WTC11 (cell line): Measurements from ENCODE around the gene RMDN3. TPM values are rescaled to one million over a fixed set of nuclear protein-coding genes. Genes with fewer than 3 reads are reported as not detected.

ENCODE experiments used
- ATAC-seq: fragments of 200-7000 bp; cut with Tn5 transposase; 2 replicates; pipeline ENCODE4 v1.10.0; 2021; ENCODE audit warnings: mild to moderate bottlenecking, moderate library complexity
- CTCF ChIA-PET: fragments of 300-600 bp; sonication (Branson Sonifier 250); formaldehyde crosslinking; loops from one replicate; lab custom pipeline; 2021; ENCODE audit warnings: antibody characterized with exemption; lab: Charles Lee
- POLR2A ChIA-PET: fragments of 350-600 bp; sonication (Branson Sonifier 250); formaldehyde crosslinking; loops from one replicate; lab custom pipeline; 2021; ENCODE audit warnings: antibody characterized with exemption; lab: Charles Lee
- DNase-seq: peaks from one replicate; pipeline ENCODE4 v3.0.0; 2021; ENCODE audit warnings: low spot score
- H3K27ac Mint-ChIP-seq: 2 replicates; pipeline ENCODE4 v1.8.0; 2021; ENCODE audit warnings: mixed read lengths
- H3K27me3 Mint-ChIP-seq: 2 replicates; pipeline ENCODE4 v1.8.0; 2021; ENCODE audit warnings: low read depth, mild to moderate bottlenecking, moderate library complexity, mixed read lengths
- H3K36me3 Mint-ChIP-seq: 2 replicates; pipeline ENCODE4 v1.8.0; 2021; ENCODE audit warnings: mixed read lengths
- H3K4me1 Mint-ChIP-seq: 2 replicates; pipeline ENCODE4 v1.8.0; 2022; ENCODE audit warnings: mixed read lengths
- H3K4me3 Mint-ChIP-seq: 2 replicates; pipeline ENCODE4 v1.8.0; 2021; ENCODE audit warnings: mild to moderate bottlenecking, moderate library complexity, mixed read lengths
- H3K9me3 Mint-ChIP-seq: 2 replicates; pipeline ENCODE4 v1.8.0; 2021; ENCODE audit warnings: mixed read lengths
- AFF4 ChIP-seq: sonication (generic); formaldehyde crosslinking; IDR thresholded peaks from 2 replicates; pipeline ENCODE4 v1.8.1; 2023; ENCODE audit warnings: mild to moderate bottlenecking, missing genetic modification reagents, borderline replicate concordance
- ATF3 ChIP-seq: sonication (generic); formaldehyde crosslinking; conservative IDR thresholded peaks from 2 replicates; pipeline ENCODE4 v1.8.1; 2022; ENCODE audit warnings: mild to moderate bottlenecking, missing genetic modification reagents
- ETV6 ChIP-seq: sonication (generic); formaldehyde crosslinking; IDR thresholded peaks from 2 replicates; pipeline ENCODE4 v1.8.1; 2022; ENCODE audit warnings: mild to moderate bottlenecking, missing genetic modification reagents
- NFE2L1 ChIP-seq: sonication (generic); formaldehyde crosslinking; IDR thresholded peaks from 2 replicates; pipeline ENCODE4 v1.8.1; 2023; ENCODE audit warnings: missing genetic modification reagents
- NFYB ChIP-seq: sonication (generic); formaldehyde crosslinking; conservative IDR thresholded peaks from 2 replicates; pipeline ENCODE4 v1.8.0; 2022; ENCODE audit warnings: low read depth, missing genetic modification reagents
- NR3C1 ChIP-seq: sonication (generic); formaldehyde crosslinking; conservative IDR thresholded peaks from 2 replicates; pipeline ENCODE4 v1.8.1; 2023; ENCODE audit warnings: low read depth, mild to moderate bottlenecking, missing genetic modification reagents
- OVOL2 ChIP-seq: fragments of 250-450 bp; sonication (Bioruptor Pico); IDR thresholded peaks from 2 replicates; pipeline ENCODE4 v1.9.0; 2021; ENCODE audit warnings: mild to moderate bottlenecking, borderline replicate concordance
- RELA ChIP-seq: sonication (generic); formaldehyde crosslinking; IDR thresholded peaks from 2 replicates; pipeline ENCODE4 v1.8.1; 2022; ENCODE audit warnings: missing genetic modification reagents, mild to moderate bottlenecking, borderline replicate concordance
- RORB ChIP-seq: fragments of 250-450 bp; sonication (Bioruptor Pico); IDR thresholded peaks from 2 replicates; pipeline ENCODE4 v1.9.0; 2021; ENCODE audit warnings: mild to moderate bottlenecking
- SMAD4 ChIP-seq: sonication (generic); formaldehyde crosslinking; IDR thresholded peaks from 2 replicates; pipeline ENCODE4 v1.8.0; 2022; ENCODE audit warnings: mild to moderate bottlenecking, missing genetic modification reagents
- USF1 ChIP-seq: sonication (generic); formaldehyde crosslinking; IDR thresholded peaks from 2 replicates; pipeline ENCODE4 v1.8.0; 2022; ENCODE audit warnings: mild to moderate bottlenecking, missing genetic modification reagents
- ZNF121 ChIP-seq: sonication (generic); formaldehyde crosslinking; IDR thresholded peaks from 2 replicates; pipeline ENCODE4 v1.8.0; 2023; ENCODE audit warnings: missing genetic modification reagents
- ZNF423 ChIP-seq: fragments of 250-450 bp; sonication (Bioruptor Pico); IDR thresholded peaks from 2 replicates; pipeline ENCODE4 v2.1.2; 2022; ENCODE audit warnings: mild to moderate bottlenecking, moderate library complexity
- total RNA-seq: library from RNA; stranded (reverse); gene quantifications from 3 replicates; pipeline ENCODE4 v1.2.3, GENCODE V29; 2021
- TF ChIP-seq, protein P1 (sequence below): sonication (generic); formaldehyde crosslinking; IDR thresholded peaks from 2 replicates; pipeline ENCODE4 v1.8.1; 2023; ENCODE audit warnings: mild to moderate bottlenecking, missing genetic modification reagents, moderate library complexity
- TF ChIP-seq, protein P2 (sequence below): sonication (generic); formaldehyde crosslinking; IDR thresholded peaks from 2 replicates; pipeline ENCODE4 v1.8.1; 2022; ENCODE audit warnings: mild to moderate bottlenecking, missing genetic modification reagents, moderate library complexity, borderline replicate concordance
- TF ChIP-seq, protein P3 (sequence below): sonication (generic); formaldehyde crosslinking; IDR thresholded peaks from 2 replicates; pipeline ENCODE4 v1.8.0; 2023; ENCODE audit warnings: missing genetic modification reagents
- TF ChIP-seq, protein P4 (sequence below): fragments of 250-450 bp; sonication (Bioruptor Pico); IDR thresholded peaks from 2 replicates; pipeline ENCODE4 v1.9.0; 2021; ENCODE audit warnings: mild to moderate bottlenecking
- TF ChIP-seq, protein P5 (sequence below): sonication (generic); formaldehyde crosslinking; IDR thresholded peaks from 2 replicates; pipeline ENCODE4 v1.8.1; 2022; ENCODE audit warnings: missing genetic modification reagents, borderline replicate concordance
- TF ChIP-seq, protein P6 (sequence below): sonication (generic); formaldehyde crosslinking; IDR thresholded peaks from 2 replicates; pipeline ENCODE4 v1.8.0; 2022; ENCODE audit warnings: missing genetic modification reagents

The RMDN3 gene
- total RNA-seq, 1 experiment from 2014 or later: 22.8 TPM

DNA sequence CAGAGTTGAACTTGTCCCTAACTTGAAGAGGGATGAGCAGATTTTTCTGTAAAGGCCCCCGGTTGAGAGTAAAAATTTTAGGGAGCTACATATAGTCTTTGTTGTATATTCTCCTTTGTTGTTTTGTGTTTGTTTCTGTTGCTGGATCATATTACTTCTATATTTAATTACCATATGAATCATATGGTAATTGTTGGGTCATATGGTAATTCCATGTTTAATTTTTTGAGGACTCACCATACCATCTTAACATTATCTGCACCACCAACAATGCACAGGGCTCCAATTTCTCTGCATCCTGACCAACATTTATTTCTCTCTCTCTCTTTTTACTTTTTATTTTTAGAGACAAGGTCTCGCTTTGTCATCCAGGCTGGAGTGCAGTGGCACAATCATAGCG is 44.5 kb upstream of the RMDN3 start:
- H3K4me3 Mint-ChIP-seq: no peak overlapping the region
- H3K27ac Mint-ChIP-seq: peak overlapping the region; percentile 7
- ChIA-PET CTCF (interaction anchor here (0.9 to 1.6 kb wide), 2 partner anchors 10 to 74 kb away, joined by 3 read pairs; no protein-coding TSS in a partner anchor), POLR2A (no interaction called here)
- TF ChIP-seq ZNF423 (CRISPR knock-in tag) (no peak), NFE2L1 (no peak), ZNF121 (no peak), USF1 (CRISPR knock-in tag) (no peak), RORB (CRISPR knock-in tag) (no peak), ETV6 (CRISPR knock-in tag) (no peak), AFF4 (CRISPR knock-in tag) (no peak), OVOL2 (CRISPR knock-in tag) (no peak), SMAD4 (no peak), NFYB (CRISPR knock-in tag) (no peak), RELA (CRISPR knock-in tag) (no peak), ATF3 (CRISPR knock-in tag) (no peak), NR3C1 (CRISPR knock-in tag) (no peak)
- TF ChIP-seq, protein P1, sequence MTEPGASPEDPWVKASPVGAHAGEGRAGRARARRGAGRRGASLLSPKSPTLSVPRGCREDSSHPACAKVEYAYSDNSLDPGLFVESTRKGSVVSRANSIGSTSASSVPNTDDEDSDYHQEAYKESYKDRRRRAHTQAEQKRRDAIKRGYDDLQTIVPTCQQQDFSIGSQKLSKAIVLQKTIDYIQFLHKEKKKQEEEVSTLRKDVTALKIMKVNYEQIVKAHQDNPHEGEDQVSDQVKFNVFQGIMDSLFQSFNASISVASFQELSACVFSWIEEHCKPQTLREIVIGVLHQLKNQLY (CRISPR knock-in tag): no peak
- TF ChIP-seq, protein P2, sequence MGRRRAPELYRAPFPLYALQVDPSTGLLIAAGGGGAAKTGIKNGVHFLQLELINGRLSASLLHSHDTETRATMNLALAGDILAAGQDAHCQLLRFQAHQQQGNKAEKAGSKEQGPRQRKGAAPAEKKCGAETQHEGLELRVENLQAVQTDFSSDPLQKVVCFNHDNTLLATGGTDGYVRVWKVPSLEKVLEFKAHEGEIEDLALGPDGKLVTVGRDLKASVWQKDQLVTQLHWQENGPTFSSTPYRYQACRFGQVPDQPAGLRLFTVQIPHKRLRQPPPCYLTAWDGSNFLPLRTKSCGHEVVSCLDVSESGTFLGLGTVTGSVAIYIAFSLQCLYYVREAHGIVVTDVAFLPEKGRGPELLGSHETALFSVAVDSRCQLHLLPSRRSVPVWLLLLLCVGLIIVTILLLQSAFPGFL (CRISPR knock-in tag): no peak
- TF ChIP-seq, protein P3, sequence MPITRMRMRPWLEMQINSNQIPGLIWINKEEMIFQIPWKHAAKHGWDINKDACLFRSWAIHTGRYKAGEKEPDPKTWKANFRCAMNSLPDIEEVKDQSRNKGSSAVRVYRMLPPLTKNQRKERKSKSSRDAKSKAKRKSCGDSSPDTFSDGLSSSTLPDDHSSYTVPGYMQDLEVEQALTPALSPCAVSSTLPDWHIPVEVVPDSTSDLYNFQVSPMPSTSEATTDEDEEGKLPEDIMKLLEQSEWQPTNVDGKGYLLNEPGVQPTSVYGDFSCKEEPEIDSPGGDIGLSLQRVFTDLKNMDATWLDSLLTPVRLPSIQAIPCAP (CRISPR knock-in tag): no peak
- TF ChIP-seq, protein P4, sequence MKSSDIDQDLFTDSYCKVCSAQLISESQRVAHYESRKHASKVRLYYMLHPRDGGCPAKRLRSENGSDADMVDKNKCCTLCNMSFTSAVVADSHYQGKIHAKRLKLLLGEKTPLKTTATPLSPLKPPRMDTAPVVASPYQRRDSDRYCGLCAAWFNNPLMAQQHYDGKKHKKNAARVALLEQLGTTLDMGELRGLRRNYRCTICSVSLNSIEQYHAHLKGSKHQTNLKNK (CRISPR knock-in tag): no peak
- TF ChIP-seq, protein P5, sequence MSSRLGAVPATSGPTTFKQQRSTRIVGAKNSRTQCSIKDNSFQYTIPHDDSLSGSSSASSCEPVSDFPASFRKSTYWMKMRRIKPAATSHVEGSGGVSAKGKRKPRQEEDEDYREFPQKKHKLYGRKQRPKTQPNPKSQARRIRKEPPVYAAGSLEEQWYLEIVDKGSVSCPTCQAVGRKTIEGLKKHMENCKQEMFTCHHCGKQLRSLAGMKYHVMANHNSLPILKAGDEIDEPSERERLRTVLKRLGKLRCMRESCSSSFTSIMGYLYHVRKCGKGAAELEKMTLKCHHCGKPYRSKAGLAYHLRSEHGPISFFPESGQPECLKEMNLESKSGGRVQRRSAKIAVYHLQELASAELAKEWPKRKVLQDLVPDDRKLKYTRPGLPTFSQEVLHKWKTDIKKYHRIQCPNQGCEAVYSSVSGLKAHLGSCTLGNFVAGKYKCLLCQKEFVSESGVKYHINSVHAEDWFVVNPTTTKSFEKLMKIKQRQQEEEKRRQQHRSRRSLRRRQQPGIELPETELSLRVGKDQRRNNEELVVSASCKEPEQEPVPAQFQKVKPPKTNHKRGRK (CRISPR knock-in tag): no peak
- TF ChIP-seq, protein P6, sequence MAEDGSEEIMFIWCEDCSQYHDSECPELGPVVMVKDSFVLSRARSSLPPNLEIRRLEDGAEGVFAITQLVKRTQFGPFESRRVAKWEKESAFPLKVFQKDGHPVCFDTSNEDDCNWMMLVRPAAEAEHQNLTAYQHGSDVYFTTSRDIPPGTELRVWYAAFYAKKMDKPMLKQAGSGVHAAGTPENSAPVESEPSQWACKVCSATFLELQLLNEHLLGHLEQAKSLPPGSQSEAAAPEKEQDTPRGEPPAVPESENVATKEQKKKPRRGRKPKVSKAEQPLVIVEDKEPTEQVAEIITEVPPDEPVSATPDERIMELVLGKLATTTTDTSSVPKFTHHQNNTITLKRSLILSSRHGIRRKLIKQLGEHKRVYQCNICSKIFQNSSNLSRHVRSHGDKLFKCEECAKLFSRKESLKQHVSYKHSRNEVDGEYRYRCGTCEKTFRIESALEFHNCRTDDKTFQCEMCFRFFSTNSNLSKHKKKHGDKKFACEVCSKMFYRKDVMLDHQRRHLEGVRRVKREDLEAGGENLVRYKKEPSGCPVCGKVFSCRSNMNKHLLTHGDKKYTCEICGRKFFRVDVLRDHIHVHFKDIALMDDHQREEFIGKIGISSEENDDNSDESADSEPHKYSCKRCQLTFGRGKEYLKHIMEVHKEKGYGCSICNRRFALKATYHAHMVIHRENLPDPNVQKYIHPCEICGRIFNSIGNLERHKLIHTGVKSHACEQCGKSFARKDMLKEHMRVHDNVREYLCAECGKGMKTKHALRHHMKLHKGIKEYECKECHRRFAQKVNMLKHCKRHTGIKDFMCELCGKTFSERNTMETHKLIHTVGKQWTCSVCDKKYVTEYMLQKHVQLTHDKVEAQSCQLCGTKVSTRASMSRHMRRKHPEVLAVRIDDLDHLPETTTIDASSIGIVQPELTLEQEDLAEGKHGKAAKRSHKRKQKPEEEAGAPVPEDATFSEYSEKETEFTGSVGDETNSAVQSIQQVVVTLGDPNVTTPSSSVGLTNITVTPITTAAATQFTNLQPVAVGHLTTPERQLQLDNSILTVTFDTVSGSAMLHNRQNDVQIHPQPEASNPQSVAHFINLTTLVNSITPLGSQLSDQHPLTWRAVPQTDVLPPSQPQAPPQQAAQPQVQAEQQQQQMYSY (CRISPR knock-in tag): no peak
- no peaks in the 10 kb centered on the region for H3K9me3 Mint-ChIP-seq
- no peaks in the 10 kb centered on the region for H3K27me3 Mint-ChIP-seq
- DNase-seq: no peak
- peaks cover 53% of the 10 kb centered on the region for H3K4me1 Mint-ChIP-seq
- ATAC-seq: no peak
- peaks cover 8% of the 10 kb centered on the region for H3K36me3 Mint-ChIP-seq
